BLaER1 treated with 17β-estradiol and CSF1 and Interleukin-3, amounts not matched to agents 10 nM and 100 nM (cell line): Measurements from ENCODE around the gene ARHGEF33.

Source experiments
- H3K27ac ChIP-seq, 11 experiments: shearing (Covaris generic); formaldehyde crosslinking; 2 replicates each; pipeline ENCODE4 v1.8.1; 2022
- H3K27me3 ChIP-seq, 11 experiments: shearing (Covaris generic); formaldehyde crosslinking; 2 replicates each; pipeline ENCODE4 v1.8.1; 2022
- H3K36me3 ChIP-seq, 11 experiments: shearing (Covaris generic); formaldehyde crosslinking; 2 replicates each; pipeline ENCODE4 v1.8.1; 2022
- H3K4me1 ChIP-seq, 10 experiments: shearing (Covaris generic); formaldehyde crosslinking; 2 replicates each; pipeline ENCODE4 v1.8.1; 2022
- H3K4me2 ChIP-seq, 11 experiments: shearing (Covaris generic); formaldehyde crosslinking; 2 replicates each; pipeline ENCODE4 v1.8.1; 2022
- H3K4me3 ChIP-seq, 10 experiments: shearing (Covaris generic); formaldehyde crosslinking; 2 replicates each; pipeline ENCODE4 v1.8.1; 2022
- H3K9ac ChIP-seq, 11 experiments: shearing (Covaris generic); formaldehyde crosslinking; 2 replicates each; pipeline ENCODE4 v1.8.1; 2022
- H3K9me3 ChIP-seq, 11 experiments: shearing (Covaris generic); formaldehyde crosslinking; replicated peaks in 1 of 11; 2 replicates each; pipeline ENCODE4 v1.8.1; 2022
- H4K20me1 ChIP-seq, 11 experiments: shearing (Covaris generic); formaldehyde crosslinking; 2 replicates each; pipeline ENCODE4 v1.8.1; 2022
- Cebpa-rat ChIP-seq, 11 experiments: shearing (Covaris generic); IDR thresholded peaks; 2 replicates each; pipeline ENCODE4 v1.8.1; 2022

The ARHGEF33 gene

GRCh38 chr2:38981003-38981669 is 91.5 kb downstream of the ARHGEF33 start:
- no peaks in the 10 kb centered on the region for H3K9me3 ChIP-seq
- no peak overlapping the region for H3K9ac ChIP-seq
- no peaks in the 10 kb centered on the region for H3K27me3 ChIP-seq
- H3K27ac ChIP-seq: no peak overlapping the region
- no peak for TF ChIP-seq Cebpa-rat (IDR thresholded peaks at IDR 0.05)
- H3K36me3 ChIP-seq: peaks cover 16 to 43% (median 30%) of the 10 kb centered on the region in 11 experiments
- H3K4me1 ChIP-seq: peaks cover 0 to 32% (median 0%) of the 10 kb centered on the region in 10 experiments; a peak in 6 of 20 replicates
- no peak overlapping the region for H3K4me3 ChIP-seq
- no peak overlapping the region for H3K4me2 ChIP-seq
- 0 out of 22 replicates have a peak, but pooled peaks cover 0 to 5% (median 0%) of the 10 kb centered on the region in 11 experiments for H4K20me1 ChIP-seq

DNA sequence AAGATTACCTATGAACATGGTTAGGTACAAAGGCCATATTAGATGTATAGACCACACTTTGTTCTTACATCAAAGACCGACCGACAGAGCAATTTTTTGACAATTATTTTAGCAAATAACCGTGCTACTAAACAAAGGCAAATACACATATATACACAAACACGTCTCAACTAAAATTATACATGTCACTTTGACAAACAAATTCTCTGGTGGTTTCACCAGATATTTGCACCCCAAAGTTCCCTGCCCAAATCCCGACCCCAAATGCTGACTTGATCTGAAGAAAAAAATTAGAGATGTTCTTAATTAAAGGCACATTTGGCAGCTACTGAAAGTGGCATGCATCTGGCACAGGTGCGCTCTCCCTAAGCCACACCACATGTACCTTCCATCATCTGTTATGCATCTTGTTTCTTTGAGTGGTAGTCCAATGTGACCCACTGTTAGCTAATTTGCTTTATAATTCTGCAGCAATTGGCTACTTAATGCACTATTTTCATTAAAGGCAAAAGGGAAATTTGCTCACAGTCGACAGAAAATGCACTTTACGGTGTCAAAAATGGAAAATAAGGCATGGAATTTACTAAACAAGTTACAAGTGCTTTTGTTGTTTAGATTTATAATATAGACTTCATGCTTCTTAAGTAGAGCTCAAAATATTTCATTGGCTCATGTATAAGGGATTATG is 92.1 kb downstream of the ARHGEF33 start:
- peaks cover 0 to 32% (median 0%) of the 10 kb centered on the region in 10 experiments; a peak in 6 of 20 replicates for H3K4me1 ChIP-seq
- no peak overlapping the region for H3K4me3 ChIP-seq
- H3K9me3 ChIP-seq: no peaks in the 10 kb centered on the region
- no peaks in the 10 kb centered on the region for H3K27me3 ChIP-seq
- H3K36me3 ChIP-seq: peaks cover 22 to 50% (median 37%) of the 10 kb centered on the region in 11 experiments
- no peak overlapping the region for H3K27ac ChIP-seq
- H4K20me1 ChIP-seq: 0 out of 22 replicates have a peak, but pooled peaks cover 0 to 5% (median 0%) of the 10 kb centered on the region in 11 experiments
- TF ChIP-seq Cebpa-rat (IDR thresholded peaks at IDR 0.05): no peak
- no peak overlapping the region for H3K4me2 ChIP-seq
- no peak overlapping the region for H3K9ac ChIP-seq

DNA sequence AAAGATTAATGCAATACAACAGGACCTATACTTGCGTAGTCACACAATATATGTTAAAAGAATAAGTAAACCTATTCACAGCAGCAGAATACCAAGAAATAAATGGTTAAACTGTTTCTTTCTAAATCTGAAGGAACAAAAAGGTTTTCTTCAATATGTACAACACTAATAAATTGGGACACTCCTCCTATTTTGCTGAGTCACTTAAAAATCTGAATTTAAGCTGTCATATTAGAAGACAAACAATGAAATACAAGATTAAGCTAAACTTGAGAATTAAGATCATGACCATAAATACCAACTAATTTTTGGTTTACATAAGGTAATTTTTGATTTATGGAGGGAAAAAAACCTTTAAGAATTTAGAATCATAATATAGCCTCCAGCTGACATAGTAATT is 92.8 kb downstream of the ARHGEF33 start:
- H3K27ac ChIP-seq: no peak overlapping the region
- no peaks in the 10 kb centered on the region for H3K27me3 ChIP-seq
- H3K4me3 ChIP-seq: no peak overlapping the region
- peaks cover 0 to 32% (median 0%) of the 10 kb centered on the region in 10 experiments; a peak in 6 of 20 replicates for H3K4me1 ChIP-seq
- peaks cover 27 to 57% (median 44%) of the 10 kb centered on the region in 11 experiments for H3K36me3 ChIP-seq
- TF ChIP-seq Cebpa-rat (IDR thresholded peaks at IDR 0.05): no peak
- 0 out of 22 replicates have a peak, but pooled peaks cover 0 to 5% (median 0%) of the 10 kb centered on the region in 11 experiments for H4K20me1 ChIP-seq
- H3K9me3 ChIP-seq: no peaks in the 10 kb centered on the region
- H3K4me2 ChIP-seq: no peak overlapping the region
- no peak overlapping the region for H3K9ac ChIP-seq

DNA sequence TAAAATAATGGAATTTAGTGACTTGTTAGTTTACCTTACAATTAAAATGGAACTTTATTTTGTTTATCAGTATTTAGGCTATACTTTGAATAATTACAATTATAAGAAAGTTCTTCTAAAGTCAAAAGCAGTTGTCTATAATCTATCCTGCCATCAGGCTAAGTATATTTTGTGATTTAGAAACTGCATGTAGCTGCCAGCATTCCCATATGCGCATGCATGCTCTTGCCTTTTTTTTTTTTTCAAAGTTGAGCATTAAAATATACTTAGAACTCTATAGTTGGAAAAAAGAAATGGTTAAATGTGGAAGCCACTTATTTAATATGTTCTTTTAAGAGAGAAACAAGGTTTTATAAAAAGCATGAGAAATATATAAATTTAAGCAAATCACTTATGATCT is 99.0 kb downstream of the ARHGEF33 start:
- no peaks in the 10 kb centered on the region for H3K27me3 ChIP-seq
- peaks cover 69 to 94% (median 84%) of the 10 kb centered on the region in 11 experiments for H3K36me3 ChIP-seq
- H3K9me3 ChIP-seq: no peaks in the 10 kb centered on the region
- peaks cover 0 to 10% (median 8%) of the 10 kb centered on the region in 10 experiments; a peak in 10 of 20 replicates for H3K4me1 ChIP-seq
- no peak overlapping the region for H3K4me3 ChIP-seq
- no peak overlapping the region for H3K9ac ChIP-seq
- H3K4me2 ChIP-seq: no peak overlapping the region
- H3K27ac ChIP-seq: no peak overlapping the region
- no peak for TF ChIP-seq Cebpa-rat (IDR thresholded peaks at IDR 0.05)
- H4K20me1 ChIP-seq: peaks cover 0 to 21% (median 0%) of the 10 kb centered on the region in 11 experiments; a peak in 2 of 22 replicates

GRCh38 chr2:38991899-38992298 is 102.2 kb downstream of the ARHGEF33 start:
- Histone ChIP-seq H3K9me3 (no peaks in the 10 kb centered on the region), H3K27ac (no peak overlapping the region), H3K4me3 (no peak overlapping the region), H4K20me1 (peaks cover 0 to 26% (median 0%) of the 10 kb centered on the region in 11 experiments; a peak in 2 of 22 replicates), H3K27me3 (no peaks in the 10 kb centered on the region), H3K4me1 (peaks cover 0 to 10% (median 8%) of the 10 kb centered on the region in 10 experiments; a peak in 10 of 20 replicates), H3K36me3 (peaks cover 65 to 93% (median 80%) of the 10 kb centered on the region in 11 experiments), H3K4me2 (no peak overlapping the region), H3K9ac (no peak overlapping the region)
- no peak for TF ChIP-seq Cebpa-rat (IDR thresholded peaks at IDR 0.05)

DNA sequence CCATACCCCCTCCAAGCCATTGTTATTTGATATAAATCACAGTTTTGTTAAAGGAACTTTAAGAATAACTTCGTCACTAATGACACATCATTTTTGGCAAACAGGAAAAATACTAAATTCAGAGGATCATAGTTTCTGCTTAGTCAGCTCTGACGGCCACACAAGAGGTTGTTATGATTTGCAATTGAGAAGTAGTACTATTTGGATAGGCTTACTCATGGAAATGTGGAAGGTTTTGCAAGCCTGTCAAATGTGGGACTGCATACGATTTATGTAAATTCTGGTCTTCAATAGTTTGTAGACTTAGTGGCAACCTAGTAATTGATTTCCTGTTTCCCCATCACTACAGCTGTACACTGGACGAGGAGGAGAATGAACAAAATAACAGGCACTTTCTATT is 108.1 kb downstream of the ARHGEF33 start:
- Histone ChIP-seq H3K9ac (peak overlapping the region in 2 of 11 experiments; percentile 22 to 26; a peak in 2 of 22 replicates), H4K20me1 (peaks cover 0 to 7% (median 0%) of the 10 kb centered on the region in 11 experiments; a peak in 2 of 22 replicates), H3K27ac (peak overlapping the region in 3 of 11 experiments; percentile 56 to 71 (median 57); a peak in 7 of 22 replicates), H3K4me3 (no peak overlapping the region), H3K4me1 (peaks cover 0 to 32% (median 6%) of the 10 kb centered on the region in 10 experiments; a peak in 15 of 20 replicates), H3K36me3 (peaks cover 79 to 100% (median 90%) of the 10 kb centered on the region in 11 experiments), H3K9me3 (no peaks in the 10 kb centered on the region), H3K27me3 (no peaks in the 10 kb centered on the region), H3K4me2 (peak overlapping the region in 4 of 11 experiments; percentile 3 to 66 (median 38); a peak in 6 of 22 replicates)
- TF ChIP-seq Cebpa-rat (IDR thresholded peaks at IDR 0.05): no peak

GRCh38 chr2:39000552-39000951 is 110.9 kb downstream of the ARHGEF33 start:
- no peak overlapping the region for H3K27ac ChIP-seq
- H3K4me1 ChIP-seq: peaks cover 0 to 37% (median 0%) of the 10 kb centered on the region in 10 experiments; a peak in 6 of 20 replicates
- H3K9me3 ChIP-seq: no peaks in the 10 kb centered on the region
- no peak overlapping the region for H3K4me3 ChIP-seq
- H3K27me3 ChIP-seq: no peaks in the 10 kb centered on the region
- peaks cover 72 to 100% (median 87%) of the 10 kb centered on the region in 11 experiments for H3K36me3 ChIP-seq
- no peak overlapping the region for H3K9ac ChIP-seq
- TF ChIP-seq Cebpa-rat (IDR thresholded peaks at IDR 0.05): no peak
- no peak overlapping the region for H3K4me2 ChIP-seq
- peaks cover 0 to 12% (median 0%) of the 10 kb centered on the region in 11 experiments; a peak in 2 of 22 replicates for H4K20me1 ChIP-seq

GRCh38 chr2:39007875-39008504 is 118.3 kb downstream of the ARHGEF33 start:
- H3K9me3 ChIP-seq: peaks cover 0 to 9% (median 0%) of the 10 kb centered on the region in 11 experiments; a peak in 2 of 22 replicates
- H3K4me3 ChIP-seq: no peak overlapping the region
- peak overlapping the region in 2 of 11 experiments; percentile 35 to 52; a peak in 2 of 22 replicates for H3K4me2 ChIP-seq
- peaks cover 0 to 14% (median 0%) of the 10 kb centered on the region in 11 experiments; a peak in 1 of 22 replicates for H4K20me1 ChIP-seq
- TF ChIP-seq Cebpa-rat (IDR thresholded peaks at IDR 0.05): no peak
- peaks cover 74 to 100% (median 90%) of the 10 kb centered on the region in 11 experiments for H3K36me3 ChIP-seq
- H3K27ac ChIP-seq: peak overlapping the region in 2 of 11 experiments; percentile 40 to 51; a peak in 4 of 22 replicates
- H3K27me3 ChIP-seq: no peaks in the 10 kb centered on the region
- H3K4me1 ChIP-seq: peaks cover 0 to 34% (median 0%) of the 10 kb centered on the region in 10 experiments; a peak in 4 of 20 replicates
- H3K9ac ChIP-seq: no peak overlapping the region
